Measurements from ENCODE around the gene FUNDC2. TPM values are rescaled to one million over a fixed set of nuclear protein-coding genes. Genes with fewer than 3 reads are reported as not detected.
A peak's percentile ranks its signal among the peaks of the same experiment; 100 is the strongest.

The FUNDC2 gene
- total RNA-seq, 1 donor from 2014 or later, result 50.8 TPM

DNA sequence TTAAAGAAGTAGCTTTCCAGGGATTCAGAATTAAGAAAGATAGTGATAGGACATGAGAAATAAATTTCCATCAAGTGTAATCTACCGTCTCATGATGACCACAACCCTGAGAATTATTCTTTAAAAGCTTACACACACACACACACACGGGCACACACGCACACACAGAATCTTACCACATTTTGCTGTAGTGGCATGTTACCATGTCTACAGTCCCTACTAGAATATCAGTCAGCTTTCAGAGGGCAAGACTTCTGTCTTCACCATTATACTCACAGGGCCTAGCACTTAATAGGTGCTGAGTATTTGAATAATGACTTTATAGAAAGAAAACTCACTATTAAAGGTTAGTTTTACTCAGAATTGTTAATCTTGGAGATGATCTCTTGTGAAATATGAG, 28.9 kb downstream of the FUNDC2 start:
- H3K4me3 ChIP-seq (ENCODE audit: low read depth, low read length), result no peak overlapping the region
- FAIRE-seq, result no peak
- no peaks in the 10 kb centered on the region for H3K27me3 ChIP-seq (ENCODE audit: control insufficient read depth, insufficient read depth, low read length)
- DNase-seq (ENCODE audit: low read depth), result no peak
- TF ChIP-seq, protein P1, sequence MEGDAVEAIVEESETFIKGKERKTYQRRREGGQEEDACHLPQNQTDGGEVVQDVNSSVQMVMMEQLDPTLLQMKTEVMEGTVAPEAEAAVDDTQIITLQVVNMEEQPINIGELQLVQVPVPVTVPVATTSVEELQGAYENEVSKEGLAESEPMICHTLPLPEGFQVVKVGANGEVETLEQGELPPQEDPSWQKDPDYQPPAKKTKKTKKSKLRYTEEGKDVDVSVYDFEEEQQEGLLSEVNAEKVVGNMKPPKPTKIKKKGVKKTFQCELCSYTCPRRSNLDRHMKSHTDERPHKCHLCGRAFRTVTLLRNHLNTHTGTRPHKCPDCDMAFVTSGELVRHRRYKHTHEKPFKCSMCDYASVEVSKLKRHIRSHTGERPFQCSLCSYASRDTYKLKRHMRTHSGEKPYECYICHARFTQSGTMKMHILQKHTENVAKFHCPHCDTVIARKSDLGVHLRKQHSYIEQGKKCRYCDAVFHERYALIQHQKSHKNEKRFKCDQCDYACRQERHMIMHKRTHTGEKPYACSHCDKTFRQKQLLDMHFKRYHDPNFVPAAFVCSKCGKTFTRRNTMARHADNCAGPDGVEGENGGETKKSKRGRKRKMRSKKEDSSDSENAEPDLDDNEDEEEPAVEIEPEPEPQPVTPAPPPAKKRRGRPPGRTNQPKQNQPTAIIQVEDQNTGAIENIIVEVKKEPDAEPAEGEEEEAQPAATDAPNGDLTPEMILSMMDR (IDR thresholded peaks at IDR 0.05; ENCODE audit: insufficient read depth, low read length, severe bottlenecking), result no peak
- H3K36me3 ChIP-seq (ENCODE audit: control insufficient read depth, insufficient read depth, low read length), result peaks cover 3% of the 10 kb centered on the region

DNA sequence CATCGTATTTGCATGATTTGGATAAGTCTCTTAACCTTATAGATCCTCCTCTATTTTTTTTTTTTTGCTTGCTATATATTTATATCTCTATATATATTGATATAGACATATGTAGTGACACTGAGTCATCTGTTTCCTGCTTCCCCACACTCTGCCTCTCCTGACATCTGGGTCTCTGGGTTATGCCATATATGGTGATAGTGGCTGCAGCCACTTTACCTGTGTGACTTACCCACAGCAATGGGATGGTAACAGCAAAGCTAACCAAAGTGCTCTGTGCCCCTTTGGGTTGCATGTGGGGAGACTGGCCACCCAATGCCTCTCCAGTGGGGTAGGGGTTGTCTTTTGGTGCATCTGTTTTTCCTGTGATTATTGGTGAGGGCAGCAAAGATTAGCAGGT, 29.8 kb downstream of the FUNDC2 start:
- H3K27me3 ChIP-seq (ENCODE audit: control insufficient read depth, insufficient read depth, low read length), result no peaks in the 10 kb centered on the region
- FAIRE-seq (no peak), DNase-seq (ENCODE audit: low read depth) (no peak)
- no peak overlapping the region for H3K4me3 ChIP-seq (ENCODE audit: low read depth, low read length)
- peaks cover 3% of the 10 kb centered on the region for H3K36me3 ChIP-seq (ENCODE audit: control insufficient read depth, insufficient read depth, low read length)
- TF ChIP-seq, protein P1 (IDR thresholded peaks at IDR 0.05; ENCODE audit: insufficient read depth, low read length, severe bottlenecking), result no peak

DNA sequence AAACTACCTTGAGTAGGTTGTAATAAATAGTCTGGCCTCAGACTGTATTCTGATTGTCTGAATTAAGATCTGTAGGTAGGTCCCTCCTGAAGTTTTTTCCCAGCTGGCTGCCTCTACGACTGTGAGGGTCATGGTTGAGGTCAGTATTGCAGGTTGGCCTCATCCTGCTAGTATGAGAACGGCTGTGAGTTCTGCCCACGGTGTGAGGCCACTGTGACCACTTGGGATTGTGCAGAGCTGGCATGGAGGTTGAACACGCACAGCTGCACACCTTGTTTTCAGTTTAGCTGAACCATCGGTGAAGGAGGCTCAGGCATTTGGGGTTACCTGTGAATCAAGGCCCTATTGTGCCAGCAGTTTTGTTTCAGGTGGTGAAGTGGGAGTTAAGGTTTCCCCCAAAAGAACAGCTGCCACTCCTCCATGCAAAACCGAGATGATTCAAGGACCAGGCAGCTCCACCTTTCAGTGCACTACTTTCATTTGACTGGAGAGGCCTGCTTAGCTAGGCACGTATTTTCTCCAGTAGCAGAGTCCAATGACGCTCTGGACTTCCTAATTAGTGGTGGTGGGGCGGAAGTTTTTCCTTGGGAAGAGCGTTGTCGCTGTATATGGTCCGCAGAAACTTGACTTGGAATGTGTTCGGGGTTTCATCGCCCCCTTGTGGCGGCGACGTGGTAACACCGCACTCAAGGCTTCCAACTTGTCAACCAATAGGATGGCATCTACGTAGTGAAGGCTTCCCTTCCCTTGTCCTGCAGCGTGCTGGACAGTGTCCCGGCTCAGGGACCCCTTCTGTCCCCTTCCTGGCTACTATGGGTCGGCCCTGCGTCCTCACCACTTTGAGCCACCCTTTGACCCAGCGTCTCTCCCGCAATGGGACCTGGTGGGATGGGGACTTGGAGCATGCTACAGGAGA, 30.5 kb downstream of the FUNDC2 start:
- H3K36me3 ChIP-seq (ENCODE audit: control insufficient read depth, insufficient read depth, low read length), result peaks cover 3% of the 10 kb centered on the region

DNA sequence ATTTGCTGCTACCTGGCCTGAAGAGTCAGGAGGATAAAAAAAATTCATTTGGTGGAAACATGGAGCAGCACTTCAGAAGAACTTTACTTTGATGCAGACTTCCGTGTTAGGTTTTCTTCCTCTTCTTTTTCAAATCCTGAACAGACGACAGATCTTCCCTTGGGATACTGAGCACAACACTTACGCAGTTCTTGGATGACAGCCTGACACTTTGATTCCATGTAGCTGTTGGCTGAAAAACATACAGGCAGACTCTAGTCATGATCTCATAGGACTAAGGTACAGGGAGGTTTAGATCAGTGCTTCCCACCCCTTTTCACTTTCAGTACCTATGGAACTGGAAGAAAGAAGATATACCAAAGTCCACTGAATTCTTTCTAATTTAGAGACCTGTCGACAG, 35.1 kb downstream of the FUNDC2 start:
- H3K36me3 ChIP-seq (ENCODE audit: control insufficient read depth, insufficient read depth, low read length), result peaks cover 3% of the 10 kb centered on the region
- no peak for FAIRE-seq

More for the DNA sequence above, 30.5 kb downstream of the FUNDC2 start:
- DNase-seq (ENCODE audit: low read depth) (peak; percentile 60), FAIRE-seq (peak; percentile 62)
- Histone ChIP-seq H3K4me3 (ENCODE audit: low read depth, low read length) (no peak overlapping the region), H3K27me3 (ENCODE audit: control insufficient read depth, insufficient read depth, low read length) (no peaks in the 10 kb centered on the region)
- TF ChIP-seq, protein P1 (IDR thresholded peaks at IDR 0.05; ENCODE audit: insufficient read depth, low read length, severe bottlenecking), result peak; percentile 72

DNA sequence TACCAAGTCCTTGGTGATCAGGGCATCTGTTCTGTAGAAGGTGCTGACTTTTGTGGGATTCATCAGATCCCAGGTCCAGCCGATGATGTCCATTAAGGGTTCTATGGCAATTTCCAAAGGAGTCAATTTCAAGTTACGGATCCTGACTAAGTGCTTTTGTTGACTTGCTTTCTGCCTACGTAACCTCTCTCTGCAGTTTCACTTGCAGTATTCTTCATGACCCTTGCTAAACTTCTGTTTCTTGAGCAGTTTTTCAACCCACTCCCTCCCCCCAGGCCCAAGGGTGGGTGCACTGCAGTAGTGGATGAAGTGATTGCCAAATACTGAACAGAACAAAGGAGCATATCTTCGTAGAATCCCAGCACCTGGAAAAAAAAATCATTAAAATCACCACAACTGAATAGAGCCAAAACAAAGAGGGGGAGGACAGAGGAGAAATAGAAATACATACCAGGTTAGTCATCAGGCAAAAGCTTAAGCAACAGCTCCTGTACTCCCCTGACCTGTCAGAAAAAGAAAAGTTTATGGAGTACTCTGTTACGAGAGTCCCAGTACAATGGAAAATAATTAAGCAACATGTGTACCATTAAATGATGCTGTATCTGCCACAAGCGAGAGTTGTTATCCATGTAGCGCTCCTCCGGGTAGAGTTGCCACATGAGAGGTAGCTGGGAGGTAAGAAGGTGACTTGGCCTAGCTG, 38.5 kb downstream of the FUNDC2 start:
- FAIRE-seq (no peak), DNase-seq (ENCODE audit: low read depth) (peak; percentile 51)
- no peaks in the 10 kb centered on the region for H3K36me3 ChIP-seq (ENCODE audit: control insufficient read depth, insufficient read depth, low read length)
- TF ChIP-seq, protein P1 (IDR thresholded peaks at IDR 0.05; ENCODE audit: insufficient read depth, low read length, severe bottlenecking), result no peak
- H3K27me3 ChIP-seq (ENCODE audit: control insufficient read depth, insufficient read depth, low read length), result no peaks in the 10 kb centered on the region
- H3K4me3 ChIP-seq (ENCODE audit: low read depth, low read length), result no peak overlapping the region

More for the DNA sequence above, 35.1 kb downstream of the FUNDC2 start:
- TF ChIP-seq, protein P1 (IDR thresholded peaks at IDR 0.05; ENCODE audit: insufficient read depth, low read length, severe bottlenecking), result no peak
- DNase-seq (ENCODE audit: low read depth), result no peak
- no peaks in the 10 kb centered on the region for H3K27me3 ChIP-seq (ENCODE audit: control insufficient read depth, insufficient read depth, low read length)
- no peak overlapping the region for H3K4me3 ChIP-seq (ENCODE audit: low read depth, low read length)

Measured in bronchial epithelial cell (primary cell).